Sigmoid colon (tissue), 4 donors: ENCODE data around the gene PCYT2.

Source experiments
- CTCF ChIP-seq, 4 experiments: fragments of 450-650 bp in 3 of 4; fragments of 200-600 bp in 1 of 4; IDR thresholded peaks; one replicate each; pipeline ENCODE4 v1.5.1; 2016 to 2019; ENCODE audit warnings: antibody characterized with exemption in 4 of 4, mild to moderate bottlenecking in 3 of 4, moderate library complexity in 2 of 4
- EP300 ChIP-seq, 4 donors: sonication (generic); formaldehyde crosslinking; IDR thresholded peaks; one replicate each; pipeline ENCODE4 v1.6.1; 2017; ENCODE audit warnings: antibody characterized with exemption in 4 of 4
- POLR2A ChIP-seq, 2 donors: fragments of 450-650 bp; IDR thresholded peaks; one replicate each; pipeline ENCODE4 v1.6.1; 2016; ENCODE audit warnings: antibody characterized with exemption in 2 of 2, mild to moderate bottlenecking in 2 of 2, moderate library complexity in 2 of 2
- POLR2AphosphoS5 ChIP-seq, 4 donors: sonication (generic); formaldehyde crosslinking; IDR thresholded peaks; one replicate each; pipeline ENCODE4 v1.6.1; 2017; ENCODE audit warnings: antibody characterized with exemption in 4 of 4

- no peak for TF ChIP-seq POLR2A (IDR thresholded peaks at IDR 0.05)
- TF ChIP-seq EP300 (IDR thresholded peaks at IDR 0.05) = no peak
- no peak for TF ChIP-seq CTCF (IDR thresholded peaks at IDR 0.05)
- TF ChIP-seq POLR2AphosphoS5 (IDR thresholded peaks at IDR 0.05) = peak in 2 of 4 donors; percentile 11 to 44
Measured at GRCh38 chr17:81867170-81867990, 43.8 kb downstream of the PCYT2 start.
